HG03064 (cell line): ENCODE results near the gene MMD.
A peak's percentile ranks its signal among the peaks of the same experiment; 100 is the strongest.
"Not testable (repeated sequence)": the region's sequence is repeated elsewhere in the genome, so short reads cannot be mapped to it uniquely, and the experiment has no call there.

ENCODE experiments used
- ATAC-seq: cut with Tn5 transposase; IDR thresholded peaks from one replicate; pipeline ENCODE4 v1.9.1; 2021; ENCODE audit warnings: low read depth; ENCODE audit not compliant: unreplicated experiment

MMD gene

DNA sequence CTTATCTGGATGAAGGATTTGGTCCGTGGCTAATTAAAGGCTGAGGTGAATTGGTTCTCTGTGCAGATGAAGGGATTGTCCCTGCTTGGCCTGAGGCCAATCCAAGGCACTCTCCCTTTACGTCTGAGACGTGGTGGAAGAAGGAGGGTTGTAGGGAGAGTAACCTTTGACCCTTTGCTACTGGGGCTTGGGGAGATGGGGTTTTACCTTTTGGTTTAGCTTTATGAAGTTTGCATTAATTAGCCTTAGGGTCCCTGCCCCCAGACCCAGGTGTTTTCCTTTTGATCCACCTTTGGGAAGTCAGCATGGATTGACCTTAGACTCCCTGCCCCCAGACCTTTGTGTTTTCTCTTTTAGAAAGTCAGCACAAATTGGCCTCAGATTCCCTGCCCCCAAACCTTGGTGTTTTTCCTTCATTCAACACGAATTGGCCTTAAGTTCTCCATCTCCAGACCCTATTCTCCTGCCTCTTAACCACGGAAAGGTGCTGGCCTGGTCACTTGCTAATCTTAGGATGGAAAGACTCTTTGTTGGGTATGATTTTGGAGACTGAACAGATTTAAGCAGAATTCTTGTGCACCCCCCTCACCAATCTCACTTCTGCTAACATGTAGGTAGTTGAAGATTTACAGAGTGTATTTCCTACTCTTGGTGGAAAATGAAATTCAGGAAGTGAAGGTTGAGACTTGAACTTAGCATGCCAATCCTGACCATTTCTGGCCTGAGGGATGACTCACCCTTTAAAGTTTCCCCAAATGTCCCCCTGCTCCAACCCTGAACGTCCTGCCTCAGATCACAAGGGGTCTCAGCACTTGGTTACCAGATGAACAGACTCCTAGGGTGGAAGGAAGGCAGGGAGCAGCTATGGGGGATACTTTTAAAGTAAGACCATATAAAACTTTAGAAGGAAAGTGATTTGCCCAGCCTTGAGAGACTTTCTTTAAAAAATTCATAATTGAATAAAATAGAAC lies 23.1 kb upstream of the MMD start:
- peak; percentile 76 for ATAC-seq

DNA sequence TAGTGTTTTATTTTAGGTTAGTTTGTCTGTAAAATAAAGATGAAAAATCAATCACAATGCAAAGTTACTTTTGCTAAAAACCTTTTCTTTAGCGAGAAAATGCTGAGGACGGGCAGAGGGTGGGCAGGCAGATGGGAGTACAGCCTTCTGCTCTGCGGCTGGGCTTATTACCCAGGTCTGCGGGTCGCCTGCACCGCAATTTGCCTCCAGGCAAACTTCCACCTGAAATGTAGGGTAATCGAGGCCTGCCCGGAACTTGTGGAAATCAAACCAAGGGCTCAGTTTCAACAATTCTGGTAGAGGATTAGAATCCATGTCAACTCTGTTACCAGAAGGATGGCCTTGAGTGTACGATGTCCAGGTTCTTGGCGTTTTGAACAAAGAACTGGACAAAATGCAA lies 22.3 kb upstream of the MMD start:
- no peak for ATAC-seq

DNA sequence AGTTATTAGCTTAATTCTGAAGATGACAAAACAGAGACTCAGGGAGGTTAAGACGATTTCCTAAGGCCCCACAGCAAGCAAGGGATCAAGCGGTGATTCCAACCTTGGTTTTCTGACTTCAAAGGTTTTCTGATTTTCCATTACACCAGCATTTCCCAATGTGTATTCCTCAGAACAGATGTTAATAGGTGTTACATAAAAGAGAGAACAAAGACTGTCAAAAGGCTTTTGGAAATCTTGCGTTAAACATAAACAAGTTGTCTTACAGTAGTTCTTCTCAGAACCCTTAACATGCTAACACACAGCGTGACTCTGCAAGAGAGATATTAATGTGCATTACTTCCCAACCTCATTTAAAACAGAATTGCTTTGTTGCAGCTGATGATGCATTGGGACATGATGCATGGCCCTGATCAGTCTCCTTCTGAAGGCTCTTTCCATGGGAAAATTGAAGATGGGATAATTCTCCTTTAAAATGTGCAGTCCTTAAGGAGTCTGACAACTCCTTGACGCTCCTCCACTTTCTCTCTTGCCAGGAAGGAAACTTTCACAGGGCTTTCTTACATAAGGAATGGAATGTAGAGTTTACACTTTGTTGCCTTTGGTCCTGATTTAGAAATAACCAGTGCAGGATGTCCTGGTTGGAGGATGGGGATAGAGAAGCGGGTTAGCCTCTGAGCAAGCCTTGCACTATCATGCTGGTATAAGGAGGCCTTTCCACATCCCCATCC lies 21.5 kb upstream of the MMD start:
- ATAC-seq, result no peak

DNA sequence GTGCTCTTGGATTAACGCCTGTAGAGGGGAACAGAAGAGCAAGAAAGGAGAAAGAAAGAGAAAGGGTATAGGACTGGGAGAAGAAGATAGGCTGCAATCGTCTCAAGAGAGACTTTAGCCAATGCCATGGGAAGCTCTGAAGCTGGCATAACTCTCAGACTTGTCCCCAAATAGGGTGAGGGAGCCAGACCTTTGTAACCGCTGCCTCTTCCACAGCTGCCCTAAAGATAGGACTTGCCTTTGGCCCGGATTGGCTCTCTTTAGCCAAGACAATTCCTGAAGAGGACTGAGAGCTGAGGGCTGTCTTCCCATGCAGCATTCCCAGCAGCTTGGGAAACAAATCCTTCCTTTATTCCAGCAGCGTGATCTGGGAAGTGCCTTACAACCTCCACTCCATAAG lies 20.8 kb upstream of the MMD start:
- no peak for ATAC-seq

DNA sequence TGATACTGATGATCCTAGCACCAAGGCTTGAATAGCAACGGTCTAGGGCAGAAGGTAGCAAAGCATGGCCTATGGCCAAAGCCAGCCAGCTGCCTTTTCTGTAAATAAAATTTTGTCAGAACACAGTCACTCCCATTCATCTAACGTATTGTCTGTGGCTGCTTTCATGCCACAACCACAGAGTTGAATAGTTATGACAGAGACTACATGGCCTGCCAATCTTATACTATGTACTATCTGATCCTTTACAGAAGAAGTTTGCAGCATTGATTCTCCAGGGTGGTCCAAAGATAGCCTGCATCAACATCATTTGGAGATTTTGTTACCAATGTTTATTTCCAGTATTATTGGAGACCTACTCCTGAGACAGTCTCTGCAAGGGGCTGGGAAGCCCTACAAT lies 19.9 kb upstream of the MMD start:
- ATAC-seq, result no peak

DNA sequence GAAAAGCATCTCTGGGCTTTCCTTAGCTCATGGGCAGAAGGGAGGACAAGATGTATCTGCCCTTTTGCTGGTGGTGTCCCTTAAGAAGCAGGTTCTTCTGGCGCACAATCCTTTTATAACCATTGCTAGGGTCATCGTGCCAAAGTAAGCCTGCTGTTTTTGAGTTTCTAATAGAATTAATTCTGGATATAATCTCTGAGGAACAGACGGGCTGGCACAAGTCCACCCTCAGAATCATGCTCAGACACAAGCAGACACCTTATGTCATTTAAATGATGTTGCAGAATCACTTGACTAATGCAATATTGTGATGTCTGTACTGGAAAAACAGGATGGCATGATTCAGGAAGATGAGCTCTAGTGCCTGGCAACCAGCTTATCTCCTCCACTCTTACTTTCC lies 18.8 kb upstream of the MMD start:
- no peak for ATAC-seq

DNA sequence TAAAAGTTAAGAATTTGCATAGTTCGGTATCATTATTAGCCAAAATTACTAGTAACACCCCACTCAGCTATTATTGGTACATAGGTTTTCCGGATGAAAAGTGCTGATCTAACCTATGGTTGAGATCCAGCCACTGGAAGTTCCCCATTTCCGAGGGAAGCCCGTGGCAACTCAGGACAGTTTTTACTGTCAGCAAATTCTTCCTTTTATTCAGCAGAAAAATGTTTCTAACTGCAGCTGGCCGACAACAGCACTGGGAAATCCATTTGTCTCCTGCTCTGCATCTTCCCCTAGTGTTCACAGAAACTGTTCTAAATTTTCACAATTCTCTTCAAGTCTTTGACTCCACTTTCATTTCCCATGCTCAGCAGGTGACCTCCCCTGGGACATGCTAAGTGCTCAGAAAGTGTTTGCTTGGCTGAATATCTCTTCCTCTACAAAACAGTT lies 15.5 kb upstream of the MMD start:
- peak; percentile 72 for ATAC-seq

DNA sequence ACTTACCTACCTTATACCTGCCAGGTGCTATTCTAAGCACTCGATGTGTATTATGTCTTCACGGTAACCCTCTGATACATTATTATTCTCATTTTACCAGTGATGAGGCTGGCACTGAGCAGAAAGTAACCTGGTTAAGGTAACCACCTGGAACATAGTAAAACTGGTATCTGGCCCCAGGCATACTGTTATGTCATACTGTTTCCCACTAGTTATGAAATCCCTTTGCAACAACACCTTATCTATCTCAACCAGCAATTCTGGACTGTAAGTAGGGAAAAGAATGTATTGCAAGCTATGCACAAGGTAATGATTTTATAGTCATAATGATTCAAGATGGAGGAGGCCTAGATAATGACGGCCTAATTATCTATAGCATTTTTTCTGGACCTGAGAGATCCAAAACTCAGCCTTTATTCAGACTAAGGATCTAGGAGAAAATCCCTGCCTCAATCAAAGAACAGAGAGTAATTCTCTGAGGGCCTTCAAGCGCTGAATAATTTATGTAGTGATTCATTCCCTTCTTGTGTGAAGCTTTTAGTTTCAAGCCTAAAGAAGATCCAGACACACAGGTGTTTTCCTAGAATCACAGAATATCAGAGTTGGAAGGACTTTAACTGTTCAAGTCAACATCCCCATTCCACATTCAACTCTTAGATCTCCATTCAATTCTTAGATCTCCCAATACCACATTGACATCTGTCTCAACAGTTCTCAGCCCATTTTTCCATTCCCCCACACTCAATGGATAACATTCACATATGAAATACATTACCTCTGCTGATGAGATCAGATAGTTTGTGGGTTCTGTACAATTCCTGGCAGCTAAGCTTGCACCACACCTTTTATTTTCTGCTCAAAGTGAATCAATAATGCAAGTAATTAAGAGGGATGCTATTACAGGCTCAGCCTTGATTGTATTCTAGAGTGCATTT lies 14.9 kb upstream of the MMD start:
- peak; percentile 27 for ATAC-seq

DNA sequence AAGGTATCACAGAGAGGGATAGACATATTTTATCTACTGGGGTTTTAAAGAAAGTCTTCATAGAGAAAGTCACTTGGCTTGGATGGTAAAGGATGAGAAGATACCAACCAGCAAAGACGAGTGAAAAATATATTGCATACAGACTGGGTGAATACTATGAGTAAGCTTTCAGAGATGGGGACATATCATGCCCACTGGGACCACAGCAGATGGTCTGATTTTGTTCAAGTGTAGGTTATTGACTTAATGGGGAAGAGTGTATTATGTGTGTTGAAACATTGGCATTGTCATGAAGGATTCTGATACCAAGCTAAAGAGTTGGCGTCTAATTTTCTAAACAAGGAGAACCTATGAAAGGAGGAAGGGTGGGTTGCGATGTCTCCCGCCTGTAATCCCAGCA lies 13.8 kb upstream of the MMD start:
- no peak for ATAC-seq

DNA sequence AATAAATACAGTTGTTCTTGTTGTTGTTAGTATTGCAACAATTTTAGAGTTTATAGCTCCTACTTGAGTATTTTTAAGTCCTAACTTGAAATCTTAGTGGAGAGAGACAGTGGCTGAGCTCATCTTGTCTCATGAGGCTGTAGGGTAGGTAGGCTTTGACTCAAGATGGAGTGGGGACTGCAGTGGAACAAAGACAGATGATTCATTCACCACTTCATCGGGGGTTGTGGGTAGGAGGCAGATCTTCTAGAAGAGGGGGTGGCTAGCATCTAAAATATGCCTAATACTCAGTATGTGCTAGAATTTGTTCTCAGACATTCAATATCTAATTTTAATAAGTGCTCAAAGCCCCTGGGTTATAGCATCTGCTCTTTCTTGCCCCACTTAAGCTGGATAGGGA lies 13.1 kb upstream of the MMD start:
- ATAC-seq, result no peak

DNA sequence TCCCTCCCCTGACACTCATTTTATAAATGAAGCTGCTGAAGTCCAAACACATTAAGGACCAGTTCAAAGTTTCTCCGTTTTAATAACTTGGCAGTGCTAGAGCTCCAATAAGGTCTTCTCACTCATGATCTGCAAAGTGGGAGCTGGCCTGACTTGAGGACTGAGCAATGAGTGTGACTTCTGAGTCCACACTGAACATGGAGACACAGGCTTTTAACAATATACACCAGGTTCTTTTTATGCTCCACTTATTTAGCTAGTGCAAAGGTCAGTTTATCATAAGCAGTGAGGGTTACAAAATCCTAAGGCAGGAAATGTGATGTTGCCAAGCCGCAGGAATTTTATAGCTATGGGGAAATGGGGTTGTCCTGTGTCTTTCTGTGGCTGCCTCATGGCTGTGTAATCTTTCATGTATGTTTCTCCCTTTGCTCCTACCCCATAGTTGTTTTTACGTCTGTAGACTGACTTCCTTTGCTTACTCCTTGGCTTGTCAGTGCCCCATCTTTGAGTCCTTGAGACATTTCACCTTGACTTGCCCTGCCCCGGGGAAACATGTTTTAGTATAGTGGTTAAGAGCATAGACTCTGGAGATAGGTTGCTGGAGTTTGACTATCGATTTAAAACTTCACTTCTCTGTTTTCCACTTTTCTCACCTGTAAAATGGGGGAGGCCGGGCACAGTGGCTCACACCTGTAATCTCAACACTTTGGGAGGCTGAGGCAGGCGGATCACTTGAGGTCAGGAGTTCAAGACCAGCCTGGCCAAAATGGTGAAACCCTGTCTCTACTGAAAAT lies 12.2 kb upstream of the MMD start:
- ATAC-seq, result no peak

DNA sequence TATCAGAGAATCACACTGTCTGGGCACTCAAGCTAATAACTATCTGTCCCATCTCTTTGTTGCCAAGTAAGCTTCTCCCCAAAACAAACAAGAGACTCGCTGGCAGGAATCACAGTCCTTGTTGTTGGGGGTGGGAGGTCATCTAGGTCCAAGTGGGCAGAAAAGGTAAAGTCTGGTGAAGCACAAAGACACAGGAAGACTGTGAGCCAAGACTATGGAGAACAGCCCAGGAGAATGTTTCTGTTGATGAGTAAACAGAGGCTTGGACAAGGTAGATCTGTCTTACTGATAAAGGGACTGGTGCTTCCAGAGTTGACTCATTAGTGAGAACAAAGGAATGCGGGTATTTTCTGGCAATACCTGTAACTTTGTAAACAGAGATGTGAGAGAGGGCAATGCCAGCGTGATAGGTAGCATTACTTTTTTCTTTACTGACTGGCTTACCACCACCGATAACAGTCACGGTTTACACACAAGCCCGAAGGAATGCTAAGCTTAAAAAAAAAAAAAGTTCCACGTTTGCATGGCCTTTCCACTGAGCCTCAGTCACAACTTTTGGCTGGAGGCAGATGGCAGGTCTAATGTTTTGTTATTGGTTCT lies 11.5 kb upstream of the MMD start:
- no peak for ATAC-seq

DNA sequence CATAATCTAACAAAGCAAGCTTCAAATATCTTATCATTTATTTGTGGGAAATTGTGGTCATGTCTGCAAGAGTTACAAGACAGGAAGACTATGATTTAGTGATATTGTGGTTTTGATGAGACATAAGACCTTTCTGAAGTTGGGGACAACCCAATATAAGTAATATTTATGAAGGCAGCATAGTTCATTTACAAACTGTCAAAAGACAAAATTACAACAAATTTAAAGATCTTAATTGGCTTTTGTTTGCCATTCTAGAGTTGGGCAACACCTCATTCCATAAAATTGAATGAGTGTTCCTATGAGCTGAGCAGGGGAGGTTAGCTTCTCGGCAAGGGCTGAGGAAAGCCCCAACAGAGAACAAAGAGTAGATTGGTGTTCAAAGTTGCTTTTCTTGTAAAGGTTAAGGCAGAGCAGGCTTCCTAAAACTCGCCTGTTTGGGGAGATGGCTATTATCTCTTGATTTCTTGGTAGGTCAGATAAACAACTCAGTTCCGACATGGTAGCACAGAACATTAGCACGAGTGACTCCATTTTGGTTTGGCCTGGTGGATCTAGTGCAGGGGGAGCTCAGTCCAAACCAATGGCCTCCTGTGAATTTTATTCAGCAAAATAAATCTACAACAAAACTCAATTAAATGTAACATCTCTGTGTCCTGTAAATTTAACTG lies 10.9 kb upstream of the MMD start:
- no peak for ATAC-seq

DNA sequence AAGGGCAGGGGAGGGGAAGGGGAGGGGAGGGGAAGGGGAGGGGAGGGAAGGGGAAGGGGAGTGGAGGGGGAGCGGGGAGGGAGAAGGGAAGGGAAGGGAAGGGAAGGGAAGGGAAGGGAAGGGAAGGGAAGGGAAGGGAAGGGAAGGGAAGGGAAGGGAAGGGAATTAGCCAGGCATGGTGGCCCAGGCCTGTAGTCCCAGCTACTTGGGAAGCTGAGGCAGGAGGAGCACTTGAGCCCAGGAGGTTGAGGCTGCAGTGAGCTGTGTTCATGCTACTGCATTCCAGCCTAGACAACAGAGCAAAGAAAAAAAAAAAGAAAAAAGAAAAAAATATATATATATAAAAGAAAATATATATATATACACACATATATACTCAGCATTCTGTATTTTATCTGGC lies 10.3 kb upstream of the MMD start:
- not testable (repeated sequence) for ATAC-seq

DNA sequence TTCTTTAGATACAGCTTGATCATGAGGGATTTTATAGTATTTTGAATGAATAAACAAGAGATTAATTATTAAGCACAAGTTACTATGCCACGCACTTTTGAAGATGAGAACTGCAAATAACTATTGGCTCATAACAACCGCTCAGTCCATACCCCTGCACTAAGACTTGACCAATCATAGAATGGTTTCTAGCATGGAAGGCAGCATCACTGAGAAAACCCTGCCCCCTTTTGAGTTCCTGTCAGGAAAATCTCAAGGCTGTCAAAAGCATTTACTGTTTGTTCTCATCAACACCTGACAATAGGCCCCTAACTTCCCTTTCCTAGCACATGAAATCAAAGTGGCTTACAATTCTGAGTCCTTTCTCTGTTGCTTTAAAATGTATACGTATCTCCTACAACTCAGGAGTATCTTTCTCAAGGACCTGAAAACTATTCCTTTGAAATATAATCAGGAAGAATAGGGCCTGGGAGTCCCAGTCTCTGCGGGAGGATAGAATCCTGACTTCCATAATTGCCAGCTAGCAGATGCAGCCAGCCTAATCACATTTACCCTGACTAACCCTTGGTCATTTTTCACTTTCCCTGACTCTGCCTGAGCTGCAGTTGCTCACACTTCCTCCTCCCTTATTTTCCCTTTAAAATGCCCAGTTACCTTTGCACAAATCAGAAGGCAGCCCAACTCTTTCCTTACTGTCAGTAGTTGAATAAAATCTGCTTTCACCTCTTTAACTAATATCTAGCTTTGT lies 9.1 kb upstream of the MMD start:
- no peak for ATAC-seq

DNA sequence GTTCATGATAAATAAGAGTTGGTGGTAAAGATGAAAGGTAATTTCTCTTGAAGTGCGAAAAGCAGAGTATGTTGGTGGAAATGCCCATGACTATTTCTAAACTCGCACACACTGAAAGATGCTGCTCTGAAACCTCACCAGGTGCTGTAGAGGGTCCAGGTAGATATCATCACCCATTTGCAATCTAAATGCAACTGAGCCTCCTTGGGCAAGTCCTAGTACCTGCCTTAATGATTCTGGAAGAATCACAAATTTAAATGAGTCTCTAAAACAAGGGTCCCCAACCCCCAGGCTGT lies 5.9 kb upstream of the MMD start:
- peak; percentile 19 for ATAC-seq

DNA sequence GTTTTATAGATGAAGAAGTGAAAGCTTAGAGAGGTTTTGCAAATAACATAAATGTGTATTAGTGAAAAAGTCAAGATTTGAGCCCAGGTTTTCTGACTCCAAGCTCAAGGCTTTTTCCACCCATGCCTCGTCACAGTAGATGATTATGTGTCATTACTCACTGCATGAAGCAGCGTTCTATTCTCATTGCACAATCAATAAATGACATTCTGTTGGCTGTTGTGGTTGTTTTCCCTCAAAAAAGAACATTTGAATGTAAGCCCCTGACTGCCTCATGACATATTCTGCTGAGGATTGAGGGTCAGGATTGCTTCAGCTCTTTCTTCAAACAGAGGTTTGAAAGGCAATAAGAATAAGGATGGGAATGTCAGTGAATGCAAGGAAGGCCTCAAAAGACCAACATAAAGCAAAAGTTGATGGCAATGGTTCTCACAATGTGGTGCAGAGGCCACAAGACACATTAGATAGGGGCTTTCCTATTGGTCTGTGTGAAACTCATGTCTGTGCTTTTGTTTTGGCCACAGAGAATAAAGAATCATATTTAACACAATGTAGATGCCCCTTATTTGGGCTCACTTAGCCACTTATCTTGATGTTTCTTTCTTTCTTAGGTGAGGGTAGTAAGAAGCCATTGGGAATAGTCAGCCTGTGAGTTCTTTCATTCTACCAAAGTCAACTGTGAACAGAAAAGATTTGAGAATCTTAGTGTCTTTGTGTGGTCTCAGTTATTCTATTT lies 5.4 kb upstream of the MMD start:
- peak; percentile 45 for ATAC-seq
